Right lobe of liver (tissue), 6 donors: Measurements from ENCODE around the gene SENP2. TPM values are rescaled to one million over a fixed set of nuclear protein-coding genes. Genes with fewer than 3 reads are reported as not detected.
"Not testable (repeated sequence)": the region's sequence is repeated elsewhere in the genome, so short reads cannot be mapped to it uniquely, and the experiment has no call there.

Source experiments
- ATAC-seq, 4 donors: fragments of 200-7000 bp; cut with Tn5 transposase; one replicate each; pipeline ENCODE4 v1.9.1; 2020; ENCODE audit warnings: mild to moderate bottlenecking in 4 of 4, moderate library complexity in 4 of 4
- DNase-seq, 3 donors: peaks; one replicate each; pipeline ENCODE4 v3.0.0-alpha.2; 2020
- H3K27ac ChIP-seq, 3 donors: fragments of 200-600 bp; one replicate each; pipeline ENCODE4 v1.8.0; 2022
- H3K27me3 ChIP-seq, 2 donors: fragments of 200-600 bp; one replicate each; pipeline ENCODE4 v1.8.0; 2022
- H3K36me3 ChIP-seq, 4 donors: fragments of 200-600 bp; sonication (generic) in 1 of 4; one replicate each; pipeline versions ENCODE4 v1.5.1 to v1.8.0; 2017 to 2022; ENCODE audit warnings: control low read depth in 1 of 4
- H3K4me1 ChIP-seq, 4 donors: fragments of 200-600 bp; sonication (generic) in 1 of 4; one replicate each; pipeline versions ENCODE4 v1.5.1 to v1.8.0; 2017 to 2022; ENCODE audit warnings: control low read depth in 1 of 4
- H3K4me3 ChIP-seq, 3 donors: fragments of 200-600 bp; one replicate each; pipeline ENCODE4 v1.8.0; 2022
- H3K9me3 ChIP-seq, 4 donors: fragments of 200-600 bp; sonication (generic) in 1 of 4; one replicate each; pipeline versions ENCODE4 v1.5.1 to v1.8.0; 2017 to 2022; ENCODE audit warnings: control low read depth in 1 of 4
- CTCF ChIP-seq, 4 donors: fragments of 200-600 bp in 3 of 4; fragments of 450-650 bp in 1 of 4; IDR thresholded peaks; one replicate each; pipeline versions ENCODE4 v1.5.1 to v1.8.0; 2016 to 2022; ENCODE audit warnings: antibody characterized with exemption in 4 of 4, mild to moderate bottlenecking in 2 of 4
- POLR2A ChIP-seq: fragments of 450-650 bp; IDR thresholded peaks from one replicate; pipeline ENCODE4 v1.6.1; 2017; ENCODE audit warnings: antibody characterized with exemption, mild to moderate bottlenecking
- WGBS: methylation state at CpG from one replicate; pipeline ENCODE4 v1.1.6; 2018; ENCODE audit warnings: low coverage, low lambda C conversion rate; ENCODE audit not compliant: insufficient coverage; ENCODE audit errors: missing lambda C conversion rate; 5-methylcytosine and 5-hydroxymethylcytosine counted together
- intact Hi-C, 2 donors: fragments of 100-400 bp; cut with DNase I; formaldehyde crosslinking; loops; one replicate each; pipeline versions ENCODE4 v1.11.2 to v1.14.1; 2022
- total RNA-seq, 6 experiments: library from RNA; depleted of rRNA in 2 of 6; stranded (reverse); fragments of >200 nt in 2 of 6; fragmentation: NEBNext Ultra II Directional in 3 of 6; extraction: Animal tissue kit (Norgen Biotek cat#: 25700) in 3 of 6; gene quantifications; one replicate each; pipeline versions ENCODE4 v1.1.0 to v1.2.4, GENCODE V29; 2016 to 2023
- donor health status: DM: no; HTN: yes; CAD: no.
- donor health status: DM: no; HTN: no; CAD: no.
- donor health status: DM: no; HTN: no; CAD: no.
- donor health status: DM: no; HTN: yes; CAD: no.
- donor health status: DM: no; HTN: yes; CAD: no.

SENP2 gene
- total RNA-seq, 6 experiments from 2014 or later: 7.8 to 26.8 (median 17.8) TPM

GRCh38 chr3:185561374-185561943, 24.6 kb upstream of the SENP2 start:
- no peaks in the 10 kb centered on the region for H3K9me3 ChIP-seq
- H3K27me3 ChIP-seq: no peaks in the 10 kb centered on the region
- intact Hi-C loops: no loop called here
- peak; percentile 17 to 43 (median 26) for ATAC-seq
- 75% methylated on average over 6 of the region's 8 CpGs for WGBS
- no peaks in the 10 kb centered on the region for H3K36me3 ChIP-seq
- H3K4me1 ChIP-seq: peaks cover 0 to 2% (median 0%) of the 10 kb centered on the region in 4 donors
- TF ChIP-seq POLR2A: no peak
- TF ChIP-seq CTCF (IDR thresholded peaks at IDR 0.05): no peak
- no peak overlapping the region for H3K27ac ChIP-seq
- no peak overlapping the region for H3K4me3 ChIP-seq
- no peak for DNase-seq

- TF ChIP-seq CTCF (IDR thresholded peaks at IDR 0.05) (no peak), POLR2A (no peak)
- no peak overlapping the region for H3K27ac ChIP-seq
- no peaks in the 10 kb centered on the region for H3K36me3 ChIP-seq
- intact Hi-C loops: no loop called here
- no peak overlapping the region for H3K4me3 ChIP-seq
- H3K9me3 ChIP-seq: no peaks in the 10 kb centered on the region
- WGBS: 50% methylated on average over 5 of the region's 5 CpGs
- H3K4me1 ChIP-seq: peaks cover 0 to 2% (median 0%) of the 10 kb centered on the region in 4 donors
- no peaks in the 10 kb centered on the region for H3K27me3 ChIP-seq
- ATAC-seq (peak in 1 of 4 donors; percentile 17), DNase-seq (no peak)
Observed at GRCh38 chr3:185561958-185562357, 24.1 kb upstream of the SENP2 start.

- 75% methylated on average over 5 of the region's 5 CpGs for WGBS
- no peak overlapping the region for H3K27ac ChIP-seq
- TF ChIP-seq CTCF (IDR thresholded peaks at IDR 0.05) (no peak), POLR2A (no peak)
- H3K27me3 ChIP-seq: no peaks in the 10 kb centered on the region
- ATAC-seq: no peak
- no peak for DNase-seq
- H3K9me3 ChIP-seq: no peaks in the 10 kb centered on the region
- no peaks in the 10 kb centered on the region for H3K36me3 ChIP-seq
- H3K4me1 ChIP-seq: no peaks in the 10 kb centered on the region
- intact Hi-C loops: no loop called here
- H3K4me3 ChIP-seq: no peak overlapping the region
Observed at GRCh38 chr3:185572183-185572582, 13.9 kb upstream of the SENP2 start.

- ATAC-seq: peak; percentile 72 to 84 (median 80)
- H3K9me3 ChIP-seq, H3K27ac ChIP-seq, intact Hi-C loops, DNase-seq, H3K4me1 ChIP-seq, H3K27me3 ChIP-seq, H3K36me3 ChIP-seq, H3K4me3 ChIP-seq: not testable (repeated sequence)
- WGBS: 28% methylated on average over 13 of the region's 17 CpGs
- TF ChIP-seq CTCF (IDR thresholded peaks at IDR 0.05): peak; percentile 55 to 68 (median 60)
Observed at GRCh38 chr3:185575108-185575869, 10.8 kb upstream of the SENP2 start.
